GM20431 (cell line): ENCODE measurements around the gene PGS1.

ENCODE experiments used
- in situ Hi-C: fragments of 300-500 bp; cut with MseI, MboI; formaldehyde crosslinking; loops from one replicate; pipeline ENCODE4 v1.15.0; 2020; ENCODE audit warnings: low sequenced_read_pairs; ENCODE audit not compliant: unreplicated experiment

The PGS1 gene

GRCh38 chr17:78435330-78436005 is 57.0 kb downstream of the PGS1 start:
- in situ Hi-C loops: no loop called here

GRCh38 chr17:78437508-78438169 is 59.2 kb downstream of the PGS1 start:
- in situ Hi-C loops: no loop called here

GRCh38 chr17:78438271-78438691 is 59.8 kb downstream of the PGS1 start:
- in situ Hi-C loops: no loop called here

GRCh38 chr17:78438694-78439325 is 60.4 kb downstream of the PGS1 start:
- in situ Hi-C loops: no loop called here

GRCh38 chr17:78441271-78441971 is 63.0 kb downstream of the PGS1 start:
- in situ Hi-C loops: no loop called here

GRCh38 chr17:78442648-78443218 is 64.3 kb downstream of the PGS1 start:
- in situ Hi-C loops: no loop called here

- in situ Hi-C loops: no loop called here
Measured at GRCh38 chr17:78444392-78444791, 65.9 kb downstream of the PGS1 start.

GRCh38 chr17:78446833-78447232 is 68.4 kb downstream of the PGS1 start:
- in situ Hi-C loops: no loop called here

GRCh38 chr17:78448356-78448993 is 70.0 kb downstream of the PGS1 start:
- in situ Hi-C loops: no loop called here

GRCh38 chr17:78449983-78450595 is 71.6 kb downstream of the PGS1 start:
- in situ Hi-C loops: no loop called here

- in situ Hi-C loops: no loop called here
Measured at GRCh38 chr17:78450696-78451345, 72.4 kb downstream of the PGS1 start.

GRCh38 chr17:78451753-78452152 is 73.3 kb downstream of the PGS1 start:
- in situ Hi-C loops: no loop called here

- in situ Hi-C loops: no loop called here
Measured at GRCh38 chr17:78454346-78454745, 75.9 kb downstream of the PGS1 start.

GRCh38 chr17:78458091-78458490 is 79.6 kb downstream of the PGS1 start:
- in situ Hi-C loops: no loop called here

GRCh38 chr17:78458736-78459335 is 80.4 kb downstream of the PGS1 start:
- in situ Hi-C loops: no loop called here

GRCh38 chr17:78459696-78460095 is 81.2 kb downstream of the PGS1 start:
- in situ Hi-C loops: no loop called here

GRCh38 chr17:78460176-78460675 is 81.8 kb downstream of the PGS1 start:
- in situ Hi-C loops: no loop called here

GRCh38 chr17:78460951-78461798 is 82.7 kb downstream of the PGS1 start:
- in situ Hi-C loops: no loop called here
